SK-N-SH treated with all-trans-retinoic acid at 6 μM for 48 hours (cell line): ENCODE results near the gene ENTPD7.
A peak's percentile ranks its signal among the peaks of the same experiment; 100 is the strongest.

Source experiments
- ATAC-seq: fragments of 200-7000 bp; cut with Tn5 transposase; 3 replicates; pipeline ENCODE4 v1.9.1; 2020; ENCODE audit warnings: mild to moderate bottlenecking, moderate library complexity
- CSDC2 ChIP-seq: fragments of 250-450 bp; sonication (Bioruptor Pico); IDR thresholded peaks from 2 replicates; pipeline ENCODE4 v1.5.0; 2020; ENCODE audit warnings: mild to moderate bottlenecking, moderate library complexity
- CSRNP3 ChIP-seq: fragments of 250-450 bp; sonication (Bioruptor Pico); IDR thresholded peaks from 2 replicates; pipeline ENCODE4 v1.5.1; 2021; ENCODE audit warnings: mild to moderate bottlenecking, moderate library complexity
- ESRRG ChIP-seq: fragments of 250-450 bp; sonication (Bioruptor Pico); IDR thresholded peaks from 2 replicates; pipeline ENCODE4 v1.6.1; 2021; ENCODE audit warnings: mild to moderate bottlenecking
- OSR1 ChIP-seq: fragments of 250-450 bp; sonication (Bioruptor Pico); IDR thresholded peaks from 2 replicates; pipeline ENCODE4 v1.8.0; 2022; ENCODE audit warnings: moderate library complexity, mild to moderate bottlenecking, inconsistent platforms
- PATZ1 ChIP-seq: fragments of 250-450 bp; sonication (Bioruptor Pico); IDR thresholded peaks from 2 replicates; pipeline ENCODE4 v1.8.0; 2020; ENCODE audit warnings: mild to moderate bottlenecking, moderate library complexity, borderline replicate concordance
- PPARA ChIP-seq: fragments of 250-450 bp; sonication (Bioruptor Pico); IDR thresholded peaks from 2 replicates; pipeline ENCODE4 v1.5.0; 2020; ENCODE audit warnings: mild to moderate bottlenecking, borderline replicate concordance
- SNAI2 ChIP-seq: fragments of 250-450 bp; sonication (Bioruptor Pico); IDR thresholded peaks from 2 replicates; pipeline ENCODE4 v1.5.0; 2020; ENCODE audit warnings: mild to moderate bottlenecking, moderate library complexity
- TCF4 ChIP-seq: fragments of 250-450 bp; sonication (Bioruptor Pico); IDR thresholded peaks from 2 replicates; pipeline ENCODE4 v1.8.0; 2021; ENCODE audit warnings: mild to moderate bottlenecking, moderate library complexity, borderline replicate concordance
- TOX ChIP-seq: fragments of 250-450 bp; sonication (Bioruptor Pico); IDR thresholded peaks from 2 replicates; pipeline ENCODE4 v1.8.0; 2021; ENCODE audit warnings: mild to moderate bottlenecking, moderate library complexity, borderline replicate concordance
- TSHZ2 ChIP-seq: fragments of 250-450 bp; sonication (Bioruptor Pico); IDR thresholded peaks from 2 replicates; pipeline ENCODE4 v1.5.0; 2020; ENCODE audit warnings: mild to moderate bottlenecking, moderate library complexity
- ZC3H10 ChIP-seq: fragments of 250-450 bp; sonication (Bioruptor Pico); IDR thresholded peaks from 2 replicates; pipeline ENCODE4 v1.5.1; 2021; ENCODE audit warnings: mild to moderate bottlenecking, moderate library complexity
- ZFP3 ChIP-seq: fragments of 250-450 bp; sonication (Bioruptor Pico); IDR thresholded peaks from 2 replicates; pipeline ENCODE4 v1.5.0; 2020; ENCODE audit warnings: mild to moderate bottlenecking, moderate library complexity
- ZFP30 ChIP-seq: fragments of 450-650 bp; formaldehyde crosslinking; IDR thresholded peaks from 2 replicates; pipeline ENCODE4 v1.5.0; 2022; ENCODE audit warnings: mild to moderate bottlenecking, moderate library complexity
- ZNF565 ChIP-seq: fragments of 450-650 bp; formaldehyde crosslinking; conservative IDR thresholded peaks from 2 replicates; pipeline ENCODE4 v1.5.0; 2020; ENCODE audit warnings: low read depth, mild to moderate bottlenecking, moderate library complexity
- ZNF70 ChIP-seq: fragments of 450-650 bp; formaldehyde crosslinking; IDR thresholded peaks from 2 replicates; pipeline ENCODE4 v1.5.0; 2020; ENCODE audit warnings: mild to moderate bottlenecking, moderate library complexity

ENTPD7 gene

GRCh38 chr10:99619090-99619800, 40.1 kb upstream of the ENTPD7 start:
- TF ChIP-seq CSDC2 (CRISPR knock-in tag) (no peak), ESRRG (CRISPR knock-in tag) (no peak), SNAI2 (CRISPR knock-in tag) (no peak), ZFP30 (CRISPR knock-in tag) (no peak), TCF4 (no peak), ZC3H10 (CRISPR knock-in tag) (no peak), PATZ1 (CRISPR knock-in tag) (no peak), CSRNP3 (no peak), TOX (no peak)
- no peak for ATAC-seq

- TF ChIP-seq TCF4 = no peak
- no peak for TF ChIP-seq ZNF565 (CRISPR knock-in tag)
- no peak for TF ChIP-seq ZNF70 (CRISPR knock-in tag)
- TF ChIP-seq CSDC2 (CRISPR knock-in tag) = no peak
- TF ChIP-seq CSRNP3 = no peak
- no peak for TF ChIP-seq PATZ1 (CRISPR knock-in tag)
- no peak for TF ChIP-seq PPARA (CRISPR knock-in tag)
- TF ChIP-seq ZFP3 (CRISPR knock-in tag) = no peak
- no peak for TF ChIP-seq TSHZ2 (CRISPR knock-in tag)
- no peak for ATAC-seq
Observed at GRCh38 chr10:99619851-99620710, 39.2 kb upstream of the ENTPD7 start, which contains the start of gene SLC25A28. Gene SLC25A28, minus strand, starts transcription at chr10:99620439. Its CDS starts 104 bp downstream, at chr10:99620335.

- 0 out of 2 replicates have a peak, but pooled peaks have one; percentile 50 for TF ChIP-seq PATZ1 (CRISPR knock-in tag)
- TF ChIP-seq TCF4 = 0 out of 2 replicates have a peak, but pooled peaks have one; percentile 12
- TF ChIP-seq ZFP3 (CRISPR knock-in tag) = 0 out of 2 replicates have a peak, but pooled peaks have one; percentile 6
- TF ChIP-seq OSR1 = no peak
- ATAC-seq = peak; percentile 93
Observed at GRCh38 chr10:99620711-99621453, 38.4 kb upstream of the ENTPD7 start.
